Heart right ventricle (tissue), 16 donors: ENCODE results near the gene PTPN4. TPM values are rescaled to one million over a fixed set of nuclear protein-coding genes. Genes with fewer than 3 reads are reported as not detected.

Experiments
- ATAC-seq, 8 donors: fragments of 200-7000 bp; cut with Tn5 transposase; one replicate each; pipeline ENCODE4 v1.9.1; 2020; ENCODE audit warnings: mild to moderate bottlenecking in 8 of 8, moderate library complexity in 8 of 8, moderate number of reproducible peaks in 1 of 8
- DNase-seq, 2 donors: peaks; one replicate each; pipeline ENCODE4 v3.0.0-alpha.2; 2020
- H3K27ac ChIP-seq, 10 donors: fragments of 200-600 bp; sonication (generic) in 2 of 10; one replicate each; pipeline versions ENCODE4 v1.5.0 to v1.8.0; 2020 to 2022; ENCODE audit warnings: mild to moderate bottlenecking in 3 of 10
- H3K27me3 ChIP-seq, 7 donors: fragments of 200-600 bp; one replicate each; pipeline ENCODE4 v1.8.0; 2021 to 2022; ENCODE audit warnings: mild to moderate bottlenecking in 2 of 7
- H3K36me3 ChIP-seq, 9 donors: fragments of 200-600 bp; sonication (generic) in 1 of 9; one replicate each; pipeline versions ENCODE4 v1.5.0 to v1.8.0; 2020 to 2022; ENCODE audit warnings: mild to moderate bottlenecking in 2 of 9
- H3K4me1 ChIP-seq, 9 donors: fragments of 200-600 bp; sonication (generic) in 1 of 9; one replicate each; pipeline versions ENCODE4 v1.5.0 to v1.8.0; 2020 to 2022; ENCODE audit warnings: mild to moderate bottlenecking in 4 of 9
- H3K4me3 ChIP-seq, 10 donors: fragments of 200-600 bp; sonication (generic) in 2 of 10; one replicate each; pipeline versions ENCODE4 v1.5.0 to v1.8.0; 2020 to 2022; ENCODE audit warnings: mild to moderate bottlenecking in 7 of 10, moderate library complexity in 2 of 10
- H3K9me3 ChIP-seq, 11 donors: fragments of 200-600 bp in 10 of 11; sonication (generic) in 2 of 11; one replicate each; pipeline versions ENCODE4 v1.5.0 to v1.8.0; 2013 to 2022; ENCODE audit warnings: mild to moderate bottlenecking in 2 of 11, control low read depth in 1 of 11, moderate library complexity in 1 of 11
- WGBS, 2 donors: extraction: QIAGEN DNeasy Blood & Tissue Kit; methylation state at CpG; one replicate each; pipeline ENCODE4 v1.1.7; 2013; ENCODE audit warnings: inconsistent platforms in 1 of 2; 5-methylcytosine and 5-hydroxymethylcytosine counted together
- intact Hi-C, 10 donors: fragments of 100-400 bp; cut with DNase I; formaldehyde crosslinking; loops; one replicate each; pipeline versions ENCODE4 v1.11.1 to v1.14.2; 2022
- polyA plus RNA-seq, 2 donors: library from polyadenylated mRNA; stranded (reverse); fragments of 200-250 nt; gene quantifications; one replicate each; pipeline ENCODE4 v1.2.3, GENCODE V29; 2013
- total RNA-seq, 10 donors: library from RNA; stranded (reverse); fragmentation: NEBNext Ultra II Directional in 3 of 10; extraction: Animal tissue kit (Norgen Biotek cat#: 25700) in 3 of 10; gene quantifications; one replicate each; pipeline versions ENCODE4 v1.2.1 to v1.2.4, GENCODE V29; 2021 to 2023
- TF ChIP-seq, protein P1 (sequence below), 9 donors: fragments of 200-600 bp; sonication (generic) in 2 of 9; IDR thresholded peaks; one replicate each; pipeline versions ENCODE4 v1.5.0 to v1.8.0; 2021 to 2022; ENCODE audit warnings: antibody characterized with exemption in 9 of 9, mild to moderate bottlenecking in 5 of 9, moderate library complexity in 1 of 9
- donor health status: Arrhythmogenic right ventricular cardiomyopathy.
- donor health status: ischemic (EF 13 %, LVEDD 7.1; RV severe dilation, severe dysfunction).
- donor health status: healthy with polysubstance abuse.
- donor health status: DM: no; HTN: yes; CAD: no.
- donor health status: DM: no; HTN: no; CAD: no.
- donor health status: ischemic (EF 25% LVEDD 6.9; RV normal size, moderate dysfunction).
- donor health status: ischemic (EF 25% LVEDD 5.7; RV mildly dilated, moderate dysfunction).
- donor health status: healthy.
- donor health status: DM: yes; HTN: yes; CAD: no.
- donor health status: Ischemic cardiomyopathy.
- donor health status: ischemic (EF 35%, LVEDD 5.7; RV mildly dilated, moderate dysfunction).
- donor health status: nonischemic (EF 11% LVEDD 7.7; RV severe dilation, severe dysfunction).
- donor health status: DM: yes; HTN: yes; CAD: no.
- donor health status: PGD.
- donor health status: ischemic (EF 29% LVEDD 5.4; RV normal size, mild dysfunction).
- donor health status: nonischemic (EF 23%, LVEDD 6.1; RV moderate dilation, normal function).

The PTPN4 gene
- total and polyA plus RNA-seq, 12 donors: 2.5 to 56.1 (median 44.7) TPM

DNA sequence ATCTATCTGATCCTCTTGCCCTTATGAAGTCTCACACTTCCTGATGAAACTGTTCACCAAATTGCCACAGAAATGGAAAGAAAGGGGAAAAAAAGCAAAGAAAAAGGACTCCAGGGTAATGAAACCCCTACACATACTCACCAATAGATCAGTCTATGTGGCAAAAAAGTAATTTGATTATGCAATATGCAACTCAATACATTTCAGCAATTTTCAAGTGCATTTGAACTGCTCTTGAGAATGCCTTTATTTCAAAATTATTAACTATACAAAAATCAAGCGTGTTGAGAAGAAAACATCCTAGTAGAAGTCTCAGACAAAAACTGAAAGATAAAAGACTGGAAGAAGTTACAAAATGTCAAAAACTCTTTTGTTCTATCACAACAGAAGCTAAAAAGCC lies 32.2 kb upstream of the PTPN4 start:
- ATAC-seq (no peak), DNase-seq (no peak)
- no peak overlapping the region for H3K27ac ChIP-seq
- TF ChIP-seq, protein P1, sequence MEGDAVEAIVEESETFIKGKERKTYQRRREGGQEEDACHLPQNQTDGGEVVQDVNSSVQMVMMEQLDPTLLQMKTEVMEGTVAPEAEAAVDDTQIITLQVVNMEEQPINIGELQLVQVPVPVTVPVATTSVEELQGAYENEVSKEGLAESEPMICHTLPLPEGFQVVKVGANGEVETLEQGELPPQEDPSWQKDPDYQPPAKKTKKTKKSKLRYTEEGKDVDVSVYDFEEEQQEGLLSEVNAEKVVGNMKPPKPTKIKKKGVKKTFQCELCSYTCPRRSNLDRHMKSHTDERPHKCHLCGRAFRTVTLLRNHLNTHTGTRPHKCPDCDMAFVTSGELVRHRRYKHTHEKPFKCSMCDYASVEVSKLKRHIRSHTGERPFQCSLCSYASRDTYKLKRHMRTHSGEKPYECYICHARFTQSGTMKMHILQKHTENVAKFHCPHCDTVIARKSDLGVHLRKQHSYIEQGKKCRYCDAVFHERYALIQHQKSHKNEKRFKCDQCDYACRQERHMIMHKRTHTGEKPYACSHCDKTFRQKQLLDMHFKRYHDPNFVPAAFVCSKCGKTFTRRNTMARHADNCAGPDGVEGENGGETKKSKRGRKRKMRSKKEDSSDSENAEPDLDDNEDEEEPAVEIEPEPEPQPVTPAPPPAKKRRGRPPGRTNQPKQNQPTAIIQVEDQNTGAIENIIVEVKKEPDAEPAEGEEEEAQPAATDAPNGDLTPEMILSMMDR (IDR thresholded peaks at IDR 0.05): no peak
- no peaks in the 10 kb centered on the region for H3K27me3 ChIP-seq
- intact Hi-C loops: no loop called here
- H3K36me3 ChIP-seq: no peaks in the 10 kb centered on the region
- no peaks in the 10 kb centered on the region for H3K9me3 ChIP-seq
- peaks cover 0 to 3% (median 0%) of the 10 kb centered on the region in 9 donors for H3K4me1 ChIP-seq
- H3K4me3 ChIP-seq: no peak overlapping the region
- WGBS, 2 donors: 93 to 97% methylated on average over 1 of the region's 1 CpG

DNA sequence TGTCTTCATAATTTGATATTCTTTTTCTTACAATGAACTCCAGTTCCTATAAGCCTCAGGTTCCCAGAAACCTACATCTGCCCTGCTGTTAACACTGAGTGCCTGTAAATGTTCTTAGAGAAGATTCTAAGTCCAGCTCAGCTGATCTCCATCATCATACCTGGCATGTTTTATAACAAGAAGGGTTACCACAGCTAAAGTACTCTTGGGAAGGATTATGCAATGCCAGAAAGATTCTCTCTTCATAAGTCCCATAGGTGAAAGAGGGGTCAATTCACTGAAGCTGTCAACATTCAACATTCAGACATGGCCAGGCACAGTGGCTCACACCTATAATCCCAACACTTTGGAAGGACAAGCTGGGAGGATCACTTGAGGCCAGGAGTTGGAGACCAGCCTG lies 31.3 kb upstream of the PTPN4 start:
- no peak for DNase-seq
- no peak overlapping the region for H3K4me3 ChIP-seq
- H3K27ac ChIP-seq: no peak overlapping the region
- peaks cover 0 to 3% (median 0%) of the 10 kb centered on the region in 9 donors for H3K4me1 ChIP-seq
- TF ChIP-seq, protein P1 (IDR thresholded peaks at IDR 0.05): no peak
- no peak for ATAC-seq
- no peaks in the 10 kb centered on the region for H3K36me3 ChIP-seq
- no peaks in the 10 kb centered on the region for H3K27me3 ChIP-seq
- H3K9me3 ChIP-seq: no peaks in the 10 kb centered on the region
- intact Hi-C loops: no loop called here

DNA sequence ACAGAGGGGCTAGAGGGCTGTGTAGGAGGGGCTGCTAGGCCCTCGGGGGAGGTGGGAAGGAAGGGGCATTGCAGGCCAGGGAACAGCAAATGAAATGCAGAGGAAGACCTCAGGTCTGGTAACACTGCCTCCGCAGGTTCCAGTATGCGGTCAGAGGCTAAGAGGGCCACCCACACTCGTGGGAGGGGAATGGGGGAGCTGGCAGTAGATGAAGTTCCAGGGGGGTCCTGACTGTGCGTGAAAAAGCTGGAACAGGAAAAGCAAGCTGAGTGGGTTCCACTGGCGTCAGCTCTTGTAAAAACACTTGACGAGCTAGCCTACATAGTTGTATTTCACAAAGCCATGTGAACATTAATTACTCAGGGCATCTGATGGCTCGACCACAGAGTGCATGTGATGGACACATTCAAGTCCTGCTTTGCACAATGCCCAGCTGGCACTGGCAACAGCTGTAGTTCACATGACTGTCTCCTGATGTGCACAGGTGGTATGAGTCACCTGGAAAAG lies 29.0 kb upstream of the PTPN4 start:
- Histone ChIP-seq H3K27me3 (no peaks in the 10 kb centered on the region), H3K4me3 (no peak overlapping the region), H3K36me3 (no peaks in the 10 kb centered on the region), H3K9me3 (no peaks in the 10 kb centered on the region), H3K4me1 (peaks cover 0 to 20% (median 5%) of the 10 kb centered on the region in 9 donors), H3K27ac (no peak overlapping the region)
- intact Hi-C loops: no loop called here
- ATAC-seq (no peak), DNase-seq (no peak)
- WGBS, 2 donors: 81 to 86% methylated on average over 8 of the region's 8 CpGs
- TF ChIP-seq, protein P1 (IDR thresholded peaks at IDR 0.05): no peak

DNA sequence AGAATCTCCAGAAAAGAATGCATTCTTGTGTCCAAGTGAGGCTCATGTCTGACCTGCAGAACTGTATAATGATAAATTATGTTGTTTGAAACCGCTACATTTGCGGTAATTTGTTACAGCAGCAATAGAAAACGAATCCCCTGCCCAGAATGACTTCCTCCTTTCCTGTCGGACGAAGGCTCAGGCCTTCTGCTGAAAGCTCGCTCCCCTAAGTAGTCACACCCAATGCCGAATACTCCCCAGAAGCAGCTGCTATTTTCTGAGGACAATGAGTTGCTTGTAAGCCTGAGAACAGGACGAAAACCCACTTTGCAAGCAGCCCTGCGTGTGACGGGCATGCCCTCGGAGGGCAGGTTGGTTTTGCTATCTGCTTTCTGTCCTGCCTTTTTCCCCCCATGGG lies 27.7 kb upstream of the PTPN4 start:
- 66 to 73% methylated on average over 11 of the region's 11 CpGs for WGBS, 2 donors
- intact Hi-C loops: no loop called here
- Histone ChIP-seq H3K4me3 (no peak overlapping the region), H3K4me1 (peaks cover 0 to 20% (median 5%) of the 10 kb centered on the region in 9 donors), H3K27me3 (no peaks in the 10 kb centered on the region), H3K9me3 (no peaks in the 10 kb centered on the region), H3K27ac (no peak overlapping the region), H3K36me3 (no peaks in the 10 kb centered on the region)
- no peak for ATAC-seq
- TF ChIP-seq, protein P1 (IDR thresholded peaks at IDR 0.05): no peak
- DNase-seq: no peak
